HG03135 (cell line): ENCODE results near the gene FBLN2.

Experiments used
- ATAC-seq: cut with Tn5 transposase; IDR thresholded peaks from one replicate; pipeline ENCODE4 v1.9.1; 2021; ENCODE audit warnings: mild to moderate bottlenecking, moderate library complexity; ENCODE audit not compliant: unreplicated experiment

FBLN2 gene

GRCh38 chr3:13676356-13677017 is 127.6 kb downstream of the FBLN2 start:
- ATAC-seq = no peak

GRCh38 chr3:13677272-13677671 is 128.3 kb downstream of the FBLN2 start:
- ATAC-seq = no peak

- ATAC-seq = no peak
These were observed 133.0 kb downstream of the FBLN2 start for GRCh38 chr3:13681931-13682330.

- ATAC-seq = no peak
These were observed 133.5 kb downstream of the FBLN2 start for GRCh38 chr3:13682331-13683013.

GRCh38 chr3:13683288-13683687 is 134.4 kb downstream of the FBLN2 start:
- no peak for ATAC-seq

- no peak for ATAC-seq
These were observed 134.8 kb downstream of the FBLN2 start for GRCh38 chr3:13683772-13684171.

GRCh38 chr3:13684350-13684749 is 135.4 kb downstream of the FBLN2 start:
- no peak for ATAC-seq

- no peak for ATAC-seq
These were observed 135.9 kb downstream of the FBLN2 start for GRCh38 chr3:13684854-13685253.

- ATAC-seq = no peak
These were observed 136.8 kb downstream of the FBLN2 start for GRCh38 chr3:13685721-13686120.

GRCh38 chr3:13686367-13687160 is 137.6 kb downstream of the FBLN2 start:
- ATAC-seq = no peak

- ATAC-seq = no peak
These were observed 138.6 kb downstream of the FBLN2 start for GRCh38 chr3:13687517-13687943.
